HepG2 (cell line): Measurements from ENCODE around the gene OR13J1. TPM values are rescaled to one million over a fixed set of nuclear protein-coding genes. Genes with fewer than 3 reads are reported as not detected.

Source experiments
- ATAC-seq: fragments of 200-7000 bp; cut with Tn5 transposase; 3 replicates; pipeline ENCODE4 v1.9.1; 2020; ENCODE audit warnings: mild to moderate bottlenecking, moderate library complexity
- BruUV-seq: library from RNA; stranded (reverse); fragments of 400-500 nt; replicated peaks from 2 replicates; lab custom pipeline; 2021; lab: Mats Ljungman, UMichigan
- CTCF ChIA-PET: fragments of 300-600 bp; formaldehyde crosslinking; extraction: SDS; loops from one replicate; lab custom pipeline; 2021; ENCODE audit warnings: low total read pairs, inconsistent platforms, low intra/inter-chr PET ratio; lab: Yijun Ruan, JAX
- POLR2A ChIA-PET: fragments of 350-600 bp; sonication (Branson Sonifier 250); formaldehyde crosslinking; loops from one replicate; lab custom pipeline; 2020; ENCODE audit warnings: antibody characterized with exemption, inconsistent platforms; lab: Yijun Ruan, JAX
- DNase-seq: peaks from one replicate; pipeline ENCODE4 v3.0.0-alpha.2; 2015; ENCODE audit warnings: low spot score
- FAIRE-seq: peaks from 3 replicates; lab custom pipeline; 2011; peaks lifted over from hg19 to GRCh38; lab: Jason Lieb, UNC
- H2AFZ ChIP-seq: one replicate; pipeline ENCODE4 v1.6.1; 2011; ENCODE audit warnings: low read length, inconsistent platforms
- H3K27ac ChIP-seq: fragments of 300-600 bp; 3 replicates; pipeline ENCODE4 v1.8.0; 2011; ENCODE audit warnings: mixed run types, mild to moderate bottlenecking, mixed read lengths, low read length, inconsistent platforms; ENCODE audit not compliant: insufficient read depth; ENCODE audit errors: extremely low read length
- H3K27me3 ChIP-seq, 2 experiments: fragments of 200-600 bp in 1 of 2; 2 replicates in 1 of 2; 3 replicates in 1 of 2; pipeline versions ENCODE4 v1.6.0 to v1.8.0; 2011; ENCODE audit warnings: low read length in 2 of 2, mild to moderate bottlenecking in 2 of 2, moderate library complexity in 2 of 2, inconsistent platforms in 1 of 2; ENCODE audit not compliant: insufficient read depth in 2 of 2, control insufficient read depth in 1 of 2
- H3K36me3 ChIP-seq, 2 experiments: fragments of 200-600 bp in 1 of 2; replicated peaks in 1 of 2; 2 replicates in 1 of 2; 3 replicates in 1 of 2; pipeline versions ENCODE4 v1.5.1 to v1.8.0; 2011; ENCODE audit warnings: low read length in 2 of 2, inconsistent platforms in 1 of 2; ENCODE audit not compliant: insufficient read depth in 2 of 2, control insufficient read depth in 1 of 2
- H3K4me1 ChIP-seq: 2 replicates; pipeline ENCODE4 v1.5.1; 2012; ENCODE audit warnings: low read length, inconsistent platforms; ENCODE audit not compliant: insufficient read depth
- H3K4me2 ChIP-seq: 2 replicates; pipeline ENCODE4 v1.6.0; 2011; ENCODE audit warnings: low read depth, low read length, inconsistent platforms
- H3K4me3 ChIP-seq, 3 experiments: fragments of 200-600 bp in 1 of 3; sonication (generic), shearing (Covaris generic) in 1 of 3; replicated peaks in 1 of 3; 2 replicates each; pipeline ENCODE4 v1.5.1; 2011 to 2016; ENCODE audit warnings: low read length in 3 of 3, inconsistent platforms in 2 of 3, low read depth in 2 of 3, mild to moderate bottlenecking in 2 of 3, control low read depth in 1 of 3, mixed read lengths in 1 of 3; ENCODE audit not compliant: insufficient read depth in 1 of 3
- H3K79me2 ChIP-seq: one replicate; pipeline ENCODE4 v1.6.1; 2011; ENCODE audit warnings: low read length, inconsistent platforms; ENCODE audit not compliant: insufficient read depth
- H3K9ac ChIP-seq: 2 replicates; pipeline ENCODE4 v1.6.0; 2011; ENCODE audit warnings: mild to moderate bottlenecking, low read depth, low read length, inconsistent platforms; ENCODE audit not compliant: insufficient read depth
- H3K9me3 ChIP-seq: 2 replicates; pipeline ENCODE4 v1.5.1; 2012; ENCODE audit warnings: mild to moderate bottlenecking, low read length
- H4K20me1 ChIP-seq: 2 replicates; pipeline ENCODE4 v1.6.0; 2011; ENCODE audit warnings: inconsistent platforms, mild to moderate bottlenecking, low read length, moderate library complexity; ENCODE audit not compliant: insufficient read depth
- CBFB ChIP-seq: sonication (generic); formaldehyde crosslinking; IDR thresholded peaks from 2 replicates; pipeline ENCODE4 v1.4.0; 2020; ENCODE audit warnings: missing genetic modification reagents
- ETV5 ChIP-seq: IDR thresholded peaks from 2 replicates; pipeline ENCODE4 v1.6.1; 2018; ENCODE audit warnings: missing biosample characterization, missing genetic modification reagents, inconsistent platforms, borderline replicate concordance
- HMG20B ChIP-seq: conservative IDR thresholded peaks from 2 replicates; pipeline ENCODE4 v1.6.1; 2016; ENCODE audit warnings: missing genetic modification reagents, missing compliant biosample characterization
- MAZ ChIP-seq, 2 experiments: sonication (generic) in 1 of 2; formaldehyde crosslinking in 1 of 2; IDR thresholded peaks; 2 replicates each; pipeline versions ENCODE4 v1.5.0 to v1.6.1; 2012 to 2020; ENCODE audit warnings: low read depth in 2 of 2, mild to moderate bottlenecking in 2 of 2, borderline replicate concordance in 1 of 2, improper control_type of control experiment in 1 of 2, low read length in 1 of 2, missing genetic modification reagents in 1 of 2, moderate library complexity in 1 of 2
- MED13 ChIP-seq: sonication (generic); formaldehyde crosslinking; IDR thresholded peaks from 2 replicates; pipeline ENCODE4 v1.5.0; 2020; ENCODE audit warnings: missing genetic modification reagents
- NFIB ChIP-seq: sonication (generic); formaldehyde crosslinking; IDR thresholded peaks from 2 replicates; pipeline ENCODE4 v1.9.0; 2021; ENCODE audit warnings: missing genetic modification reagents, mild to moderate bottlenecking, borderline replicate concordance
- SAP130 ChIP-seq: IDR thresholded peaks from 2 replicates; pipeline ENCODE4 v1.6.1; 2016; ENCODE audit warnings: low read depth
- WIZ ChIP-seq: sonication (generic); formaldehyde crosslinking; IDR thresholded peaks from 2 replicates; pipeline ENCODE4 v1.5.1; 2020; ENCODE audit warnings: mild to moderate bottlenecking, missing genetic modification reagents
- ZNF101 ChIP-seq: sonication (generic); formaldehyde crosslinking; IDR thresholded peaks from 2 replicates; pipeline ENCODE4 v1.4.0; 2020; ENCODE audit warnings: mild to moderate bottlenecking, low read depth, missing genetic modification reagents, borderline replicate concordance
- ZNF430 ChIP-seq: sonication (generic); formaldehyde crosslinking; IDR thresholded peaks from 2 replicates; pipeline ENCODE4 v1.9.0; 2021; ENCODE audit warnings: mild to moderate bottlenecking, missing genetic modification reagents
- ZNF550 ChIP-seq: sonication (generic); formaldehyde crosslinking; IDR thresholded peaks from 2 replicates; pipeline ENCODE4 v1.4.0; 2020; ENCODE audit warnings: mild to moderate bottlenecking, missing genetic modification reagents, borderline replicate concordance
- ZNF761 ChIP-seq: sonication (generic); formaldehyde crosslinking; conservative IDR thresholded peaks from 2 replicates; pipeline ENCODE4 v1.4.0; 2020; ENCODE audit warnings: mild to moderate bottlenecking, missing genetic modification reagents
- ZNF768 ChIP-seq: sonication (generic); formaldehyde crosslinking; IDR thresholded peaks from 2 replicates; pipeline ENCODE4 v1.4.0; 2020; ENCODE audit warnings: missing genetic modification reagents
- ZNF780A ChIP-seq: sonication (generic); formaldehyde crosslinking; IDR thresholded peaks from 2 replicates; pipeline ENCODE4 v1.8.0; 2022; ENCODE audit warnings: mild to moderate bottlenecking, missing genetic modification reagents, moderate library complexity
- WGBS: methylation state at CpG from one replicate; pipeline ENCODE4 v1.1.6; 2017; ENCODE audit warnings: low lambda C conversion rate; 5-methylcytosine and 5-hydroxymethylcytosine counted together
- in situ Hi-C: cut with HindIII; loops from 2 replicates; pipeline ENCODE4 v1.10.0; 2017; ENCODE audit warnings: low pct_unique_long_range_greater_than_20kb; ENCODE audit not compliant: extremely low pct_ligation_motif_present
- intact Hi-C: fragments of 100-400 bp; cut with micrococcal nuclease; formaldehyde crosslinking; loops from one replicate; pipeline ENCODE4 v1.10.0; 2022; ENCODE audit not compliant: unreplicated experiment
- polyA plus RNA-seq, 8 experiments: library from polyadenylated mRNA; depleted of rRNA in 3 of 8; stranded (reverse) in 7 of 8; unstranded in 1 of 8; fragments of >200 nt; fragmentation: Illumina TruSeq in 4 of 8; extraction: Trizol in 4 of 8; gene quantifications; 2 replicates each; pipeline versions ENCODE4 v1.2.1 to v1.2.3, GENCODE V29; 2011 to 2016; ENCODE audit warnings: low read depth in 4 of 8, missing spikeins in 1 of 8, mixed read lengths in 1 of 8; ENCODE audit not compliant: insufficient read depth in 1 of 8
- total RNA-seq, 5 experiments: library from RNA; depleted of rRNA; stranded (reverse); fragments of >200 nt; fragmentation: Illumina TruSeq; extraction: Trizol; gene quantifications; 2 replicates each; pipeline ENCODE4 v1.2.3, GENCODE V29; 2016; ENCODE audit warnings: low read depth in 1 of 5
- TF ChIP-seq, protein P1 (sequence below): sonication (generic); formaldehyde crosslinking; IDR thresholded peaks from 2 replicates; pipeline ENCODE4 v1.5.1; 2020; ENCODE audit warnings: mild to moderate bottlenecking, moderate library complexity, missing genetic modification reagents
- TF ChIP-seq, protein P2 (sequence below): fragments of 450-650 bp; IDR thresholded peaks from 2 replicates; pipeline ENCODE4 v1.6.1; 2017; ENCODE audit warnings: mild to moderate bottlenecking
- TF ChIP-seq, protein P3 (sequence below): IDR thresholded peaks from 2 replicates; pipeline ENCODE4 v1.6.1; 2012; ENCODE audit warnings: low read depth, low read length, improper control_type of control experiment
- TF ChIP-seq, protein P4 (sequence below): sonication (generic); formaldehyde crosslinking; IDR thresholded peaks from 2 replicates; pipeline ENCODE4 v1.5.1; 2020; ENCODE audit warnings: missing genetic modification reagents, mild to moderate bottlenecking, borderline replicate concordance

Gene OR13J1
- total and polyA plus RNA-seq, 2 of the 13 experiments (the other 11 are each of a cell fraction or from before 2014, with no cell fraction given) = not detected

DNA sequence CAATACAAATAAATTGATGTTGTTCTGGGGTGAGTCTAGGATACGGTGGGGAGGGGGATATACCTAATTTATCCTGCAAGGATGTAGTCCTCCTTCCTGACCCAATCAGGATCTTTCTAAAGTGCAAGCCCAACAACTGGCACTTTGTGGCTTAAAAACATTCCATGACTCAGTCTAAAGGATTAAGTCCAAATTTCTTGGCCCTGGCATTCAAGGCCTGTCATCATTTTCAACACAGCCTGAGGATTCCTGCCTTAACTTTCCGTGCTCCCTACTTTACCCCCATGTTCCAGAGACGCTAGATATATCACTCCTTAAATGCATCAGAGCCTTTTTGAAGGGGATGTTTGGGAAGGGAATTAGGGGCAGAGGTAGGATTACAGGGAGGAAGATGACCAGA, 42.7 kb downstream of the OR13J1 start:
- ATAC-seq = no peak
- BruUV-seq = no TSS peak
- H3K27me3 ChIP-seq = no peaks in the 10 kb centered on the region
- CTCF ChIA-PET = no interaction called here
- H3K4me2 ChIP-seq = no peak overlapping the region
- POLR2A ChIA-PET = no interaction called here
- no peak overlapping the region for H3K9ac ChIP-seq
- intact Hi-C loops (loop anchor here (2.0 to 5.0 kb wide), 2 partner anchors 37 to 95 kb away; partner anchors contain the start of genes CREB3, NPR2 and TLN1), in situ Hi-C loops (loop anchor here (5.0 kb wide), 1 partner anchor 55 kb away; no protein-coding TSS in a partner anchor)
- no peaks in the 10 kb centered on the region for H3K9me3 ChIP-seq
- 76% methylated on average over 3 of the region's 3 CpGs for WGBS
- no peaks in the 10 kb centered on the region for H3K79me2 ChIP-seq
- H3K27ac ChIP-seq = no peak overlapping the region
- H4K20me1 ChIP-seq = no peaks in the 10 kb centered on the region
- no peak overlapping the region for H2AFZ ChIP-seq
- H3K36me3 ChIP-seq = no peaks in the 10 kb centered on the region
- TF ChIP-seq, protein P1, sequence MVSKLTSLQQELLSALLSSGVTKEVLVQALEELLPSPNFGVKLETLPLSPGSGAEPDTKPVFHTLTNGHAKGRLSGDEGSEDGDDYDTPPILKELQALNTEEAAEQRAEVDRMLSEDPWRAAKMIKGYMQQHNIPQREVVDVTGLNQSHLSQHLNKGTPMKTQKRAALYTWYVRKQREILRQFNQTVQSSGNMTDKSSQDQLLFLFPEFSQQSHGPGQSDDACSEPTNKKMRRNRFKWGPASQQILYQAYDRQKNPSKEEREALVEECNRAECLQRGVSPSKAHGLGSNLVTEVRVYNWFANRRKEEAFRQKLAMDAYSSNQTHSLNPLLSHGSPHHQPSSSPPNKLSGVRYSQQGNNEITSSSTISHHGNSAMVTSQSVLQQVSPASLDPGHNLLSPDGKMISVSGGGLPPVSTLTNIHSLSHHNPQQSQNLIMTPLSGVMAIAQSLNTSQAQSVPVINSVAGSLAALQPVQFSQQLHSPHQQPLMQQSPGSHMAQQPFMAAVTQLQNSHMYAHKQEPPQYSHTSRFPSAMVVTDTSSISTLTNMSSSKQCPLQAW = no peak
- no peak for TF ChIP-seq SAP130 (CRISPR knock-in tag)
- no peak for TF ChIP-seq HMG20B (CRISPR knock-in tag)
- no peak for TF ChIP-seq ZNF101 (CRISPR knock-in tag)
- TF ChIP-seq ZNF761 (CRISPR knock-in tag) = no peak
- no peak for TF ChIP-seq ZNF768
- no peak for TF ChIP-seq WIZ (CRISPR knock-in tag)
- no peak for TF ChIP-seq CBFB (CRISPR knock-in tag)
- TF ChIP-seq, protein P2, sequence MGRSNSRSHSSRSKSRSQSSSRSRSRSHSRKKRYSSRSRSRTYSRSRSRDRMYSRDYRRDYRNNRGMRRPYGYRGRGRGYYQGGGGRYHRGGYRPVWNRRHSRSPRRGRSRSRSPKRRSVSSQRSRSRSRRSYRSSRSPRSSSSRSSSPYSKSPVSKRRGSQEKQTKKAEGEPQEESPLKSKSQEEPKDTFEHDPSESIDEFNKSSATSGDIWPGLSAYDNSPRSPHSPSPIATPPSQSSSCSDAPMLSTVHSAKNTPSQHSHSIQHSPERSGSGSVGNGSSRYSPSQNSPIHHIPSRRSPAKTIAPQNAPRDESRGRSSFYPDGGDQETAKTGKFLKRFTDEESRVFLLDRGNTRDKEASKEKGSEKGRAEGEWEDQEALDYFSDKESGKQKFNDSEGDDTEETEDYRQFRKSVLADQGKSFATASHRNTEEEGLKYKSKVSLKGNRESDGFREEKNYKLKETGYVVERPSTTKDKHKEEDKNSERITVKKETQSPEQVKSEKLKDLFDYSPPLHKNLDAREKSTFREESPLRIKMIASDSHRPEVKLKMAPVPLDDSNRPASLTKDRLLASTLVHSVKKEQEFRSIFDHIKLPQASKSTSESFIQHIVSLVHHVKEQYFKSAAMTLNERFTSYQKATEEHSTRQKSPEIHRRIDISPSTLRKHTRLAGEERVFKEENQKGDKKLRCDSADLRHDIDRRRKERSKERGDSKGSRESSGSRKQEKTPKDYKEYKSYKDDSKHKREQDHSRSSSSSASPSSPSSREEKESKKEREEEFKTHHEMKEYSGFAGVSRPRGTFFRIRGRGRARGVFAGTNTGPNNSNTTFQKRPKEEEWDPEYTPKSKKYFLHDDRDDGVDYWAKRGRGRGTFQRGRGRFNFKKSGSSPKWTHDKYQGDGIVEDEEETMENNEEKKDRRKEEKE = no peak
- no peak for TF ChIP-seq MAZ (IDR thresholded peaks at IDR 0.05; ENCODE audit: borderline replicate concordance, low read depth, low read length)
- no peak for TF ChIP-seq MAZ (CRISPR knock-in tag; IDR thresholded peaks at IDR 0.05; ENCODE audit: low read depth)
- TF ChIP-seq ZNF780A (CRISPR knock-in tag) = no peak
- TF ChIP-seq, protein P3, sequence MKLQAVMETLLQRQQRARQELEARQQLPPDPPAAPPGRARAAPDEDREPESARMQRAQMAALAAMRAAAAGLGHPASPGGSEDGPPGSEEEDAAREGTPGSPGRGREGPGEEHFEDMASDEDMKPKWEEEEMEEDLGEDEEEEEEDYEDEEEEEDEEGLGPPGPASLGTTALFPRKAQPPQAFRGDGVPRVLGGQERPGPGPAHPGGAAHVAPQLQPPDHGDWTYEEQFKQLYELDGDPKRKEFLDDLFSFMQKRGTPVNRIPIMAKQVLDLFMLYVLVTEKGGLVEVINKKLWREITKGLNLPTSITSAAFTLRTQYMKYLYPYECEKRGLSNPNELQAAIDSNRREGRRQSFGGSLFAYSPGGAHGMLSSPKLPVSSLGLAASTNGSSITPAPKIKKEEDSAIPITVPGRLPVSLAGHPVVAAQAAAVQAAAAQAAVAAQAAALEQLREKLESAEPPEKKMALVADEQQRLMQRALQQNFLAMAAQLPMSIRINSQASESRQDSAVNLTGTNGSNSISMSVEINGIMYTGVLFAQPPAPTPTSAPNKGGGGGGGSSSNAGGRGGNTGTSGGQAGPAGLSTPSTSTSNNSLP = no peak
- no peak for TF ChIP-seq ZNF550 (CRISPR knock-in tag)
- no peak for TF ChIP-seq MED13 (CRISPR knock-in tag)
- TF ChIP-seq, protein P4, sequence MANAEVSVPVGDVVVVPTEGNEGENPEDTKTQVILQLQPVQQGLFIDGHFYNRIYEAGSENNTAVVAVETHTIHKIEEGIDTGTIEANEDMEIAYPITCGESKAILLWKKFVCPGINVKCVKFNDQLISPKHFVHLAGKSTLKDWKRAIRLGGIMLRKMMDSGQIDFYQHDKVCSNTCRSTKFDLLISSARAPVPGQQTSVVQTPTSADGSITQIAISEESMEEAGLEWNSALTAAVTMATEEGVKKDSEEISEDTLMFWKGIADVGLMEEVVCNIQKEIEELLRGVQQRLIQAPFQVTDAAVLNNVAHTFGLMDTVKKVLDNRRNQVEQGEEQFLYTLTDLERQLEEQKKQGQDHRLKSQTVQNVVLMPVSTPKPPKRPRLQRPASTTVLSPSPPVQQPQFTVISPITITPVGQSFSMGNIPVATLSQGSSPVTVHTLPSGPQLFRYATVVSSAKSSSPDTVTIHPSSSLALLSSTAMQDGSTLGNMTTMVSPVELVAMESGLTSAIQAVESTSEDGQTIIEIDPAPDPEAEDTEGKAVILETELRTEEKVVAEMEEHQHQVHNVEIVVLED (CRISPR knock-in tag) = no peak
- no peak for TF ChIP-seq ZNF430 (CRISPR knock-in tag)
- no peak for TF ChIP-seq NFIB (CRISPR knock-in tag)
- TF ChIP-seq ETV5 = no peak
- H3K4me1 ChIP-seq = peaks cover 35% of the 10 kb centered on the region
- no peak for FAIRE-seq
- no peak overlapping the region for H3K4me3 ChIP-seq
- no peak for DNase-seq
